HG02852 (cell line): ENCODE measurements around the gene AGPAT3.
"Not testable (repeated sequence)": the region's sequence is repeated elsewhere in the genome, so short reads cannot be mapped to it uniquely, and the experiment has no call there.

Experiments
- ATAC-seq: cut with Tn5 transposase; IDR thresholded peaks from one replicate; pipeline ENCODE4 v1.9.1; 2021; ENCODE audit warnings: mild to moderate bottlenecking, moderate library complexity; ENCODE audit not compliant: unreplicated experiment

AGPAT3 gene

GRCh38 chr21:43834146-43834905 lies 30.7 kb upstream of the AGPAT3 start:
- no peak for ATAC-seq

GRCh38 chr21:43835050-43835449 lies 30.0 kb upstream of the AGPAT3 start:
- ATAC-seq: no peak

GRCh38 chr21:43835861-43836260 lies 29.2 kb upstream of the AGPAT3 start:
- no peak for ATAC-seq

- ATAC-seq: no peak
Measured at GRCh38 chr21:43836616-43837015, 28.4 kb upstream of the AGPAT3 start.

GRCh38 chr21:43840259-43840658 lies 24.8 kb upstream of the AGPAT3 start:
- no peak for ATAC-seq

- no peak for ATAC-seq
Measured at GRCh38 chr21:43842742-43843141, 22.3 kb upstream of the AGPAT3 start.

GRCh38 chr21:43844906-43845305 lies 20.1 kb upstream of the AGPAT3 start:
- ATAC-seq: not testable (repeated sequence)

- no peak for ATAC-seq
Measured at GRCh38 chr21:43845386-43845785, 19.6 kb upstream of the AGPAT3 start.

GRCh38 chr21:43846430-43846829 lies 18.6 kb upstream of the AGPAT3 start:
- ATAC-seq: no peak

GRCh38 chr21:43847301-43847700 lies 17.7 kb upstream of the AGPAT3 start:
- no peak for ATAC-seq

- no peak for ATAC-seq
Measured at GRCh38 chr21:43848771-43849170, 16.3 kb upstream of the AGPAT3 start.

- ATAC-seq: no peak
Measured at GRCh38 chr21:43849532-43850299, 15.3 kb upstream of the AGPAT3 start.

- no peak for ATAC-seq
Measured at GRCh38 chr21:43850728-43851295, 14.2 kb upstream of the AGPAT3 start.

- no peak for ATAC-seq
Measured at GRCh38 chr21:43851593-43851992, 13.4 kb upstream of the AGPAT3 start.

- peak; percentile 28 for ATAC-seq
Measured at GRCh38 chr21:43853851-43854772, 10.9 kb upstream of the AGPAT3 start.

- peak; percentile 70 for ATAC-seq
Measured at GRCh38 chr21:43854773-43855633, 10.0 kb upstream of the AGPAT3 start.

GRCh38 chr21:43855955-43856354 lies 9.1 kb upstream of the AGPAT3 start:
- ATAC-seq: no peak

GRCh38 chr21:43858806-43859648 lies 6.0 kb upstream of the AGPAT3 start:
- ATAC-seq: no peak

- ATAC-seq: no peak
Measured at GRCh38 chr21:43859747-43860214, 5.2 kb upstream of the AGPAT3 start.
